ENCODE measurements around the gene DNAL1.

Gene DNAL1

GRCh38 chr14:73661872-73662271, 17.1 kb downstream of the DNAL1 start:
- TF ChIP-seq, protein P1, sequence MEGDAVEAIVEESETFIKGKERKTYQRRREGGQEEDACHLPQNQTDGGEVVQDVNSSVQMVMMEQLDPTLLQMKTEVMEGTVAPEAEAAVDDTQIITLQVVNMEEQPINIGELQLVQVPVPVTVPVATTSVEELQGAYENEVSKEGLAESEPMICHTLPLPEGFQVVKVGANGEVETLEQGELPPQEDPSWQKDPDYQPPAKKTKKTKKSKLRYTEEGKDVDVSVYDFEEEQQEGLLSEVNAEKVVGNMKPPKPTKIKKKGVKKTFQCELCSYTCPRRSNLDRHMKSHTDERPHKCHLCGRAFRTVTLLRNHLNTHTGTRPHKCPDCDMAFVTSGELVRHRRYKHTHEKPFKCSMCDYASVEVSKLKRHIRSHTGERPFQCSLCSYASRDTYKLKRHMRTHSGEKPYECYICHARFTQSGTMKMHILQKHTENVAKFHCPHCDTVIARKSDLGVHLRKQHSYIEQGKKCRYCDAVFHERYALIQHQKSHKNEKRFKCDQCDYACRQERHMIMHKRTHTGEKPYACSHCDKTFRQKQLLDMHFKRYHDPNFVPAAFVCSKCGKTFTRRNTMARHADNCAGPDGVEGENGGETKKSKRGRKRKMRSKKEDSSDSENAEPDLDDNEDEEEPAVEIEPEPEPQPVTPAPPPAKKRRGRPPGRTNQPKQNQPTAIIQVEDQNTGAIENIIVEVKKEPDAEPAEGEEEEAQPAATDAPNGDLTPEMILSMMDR (IDR thresholded peaks at IDR 0.05; ENCODE audit: insufficient read depth, low read depth, low read length, missing control alignments): no peak
- no peak overlapping the region for H3K4me3 ChIP-seq (ENCODE audit: low read depth, low read length)
- no peak for DNase-seq (ENCODE audit: low read depth)

- TF ChIP-seq, protein P1 (IDR thresholded peaks at IDR 0.05; ENCODE audit: insufficient read depth, low read depth, low read length, missing control alignments): no peak
- no peak overlapping the region for H3K4me3 ChIP-seq (ENCODE audit: low read depth, low read length)
- DNase-seq (ENCODE audit: low read depth): no peak
Observed at GRCh38 chr14:73662487-73662943, 17.7 kb downstream of the DNAL1 start.

GRCh38 chr14:73663548-73664212, 18.9 kb downstream of the DNAL1 start:
- H3K4me3 ChIP-seq (ENCODE audit: low read depth, low read length): no peak overlapping the region
- TF ChIP-seq, protein P1 (IDR thresholded peaks at IDR 0.05; ENCODE audit: insufficient read depth, low read depth, low read length, missing control alignments): no peak
- peak; percentile 21 for DNase-seq (ENCODE audit: low read depth)

- no peak for DNase-seq (ENCODE audit: low read depth)
- TF ChIP-seq, protein P1 (IDR thresholded peaks at IDR 0.05; ENCODE audit: insufficient read depth, low read depth, low read length, missing control alignments): no peak
- H3K4me3 ChIP-seq (ENCODE audit: low read depth, low read length): no peak overlapping the region
Observed at GRCh38 chr14:73665130-73665529, 20.3 kb downstream of the DNAL1 start.

- TF ChIP-seq, protein P1 (IDR thresholded peaks at IDR 0.05; ENCODE audit: insufficient read depth, low read depth, low read length, missing control alignments): no peak
- no peak overlapping the region for H3K4me3 ChIP-seq (ENCODE audit: low read depth, low read length)
- no peak for DNase-seq (ENCODE audit: low read depth)
Observed at GRCh38 chr14:73666583-73666982, 21.8 kb downstream of the DNAL1 start.

GRCh38 chr14:73667854-73668253, 23.1 kb downstream of the DNAL1 start:
- no peak overlapping the region for H3K4me3 ChIP-seq (ENCODE audit: low read depth, low read length)
- no peak for DNase-seq (ENCODE audit: low read depth)
- TF ChIP-seq, protein P1 (IDR thresholded peaks at IDR 0.05; ENCODE audit: insufficient read depth, low read depth, low read length, missing control alignments): no peak

DNA sequence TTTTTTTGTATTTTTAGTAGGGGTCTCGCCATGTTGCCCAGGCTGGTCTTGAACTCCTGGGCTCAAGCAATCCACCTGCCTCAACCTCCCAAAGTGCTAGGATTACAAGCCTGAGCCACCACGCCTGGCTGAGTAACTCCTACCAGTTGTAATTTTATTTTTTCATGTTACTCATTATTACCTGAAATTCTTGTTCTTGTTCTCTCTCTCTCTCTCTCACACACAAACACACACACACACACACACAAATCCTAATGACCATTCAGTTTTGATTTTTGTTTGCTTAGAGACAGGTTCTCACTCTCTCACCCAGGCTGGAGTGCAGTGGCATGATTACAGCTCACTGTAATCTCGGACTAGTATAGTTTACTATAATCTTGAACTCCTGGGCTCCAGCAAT, 30.2 kb downstream of the DNAL1 start:
- TF ChIP-seq, protein P1 (IDR thresholded peaks at IDR 0.05; ENCODE audit: insufficient read depth, low read depth, low read length, missing control alignments): no peak
- H3K4me3 ChIP-seq (ENCODE audit: low read depth, low read length): no peak overlapping the region

More for the DNA sequence above, 30.2 kb downstream of the DNAL1 start:
- no peak for DNase-seq (ENCODE audit: low read depth)
